Trophoblast cell (in vitro differentiated cells and primary cell): ENCODE measurements around the gene KCNT2.

Source experiments
- DNase-seq, 2 donors: peaks; one replicate each; pipeline ENCODE4 v3.0.0-alpha.2; 2016
- H2AFZ ChIP-seq: 2 replicates; pipeline ENCODE4 v1.6.1; 2013; ENCODE audit warnings: low read length, moderate library complexity, mild to moderate bottlenecking; ENCODE audit not compliant: insufficient read depth, poor library complexity
- H2AK5ac ChIP-seq: 2 replicates; pipeline ENCODE4 v1.6.1; 2013; ENCODE audit warnings: mild to moderate bottlenecking, low read length
- H2BK120ac ChIP-seq: 2 replicates; pipeline ENCODE4 v1.6.1; 2013; ENCODE audit warnings: low read length, mild to moderate bottlenecking, moderate library complexity; ENCODE audit not compliant: insufficient read depth, poor library complexity
- H2BK12ac ChIP-seq: 2 replicates; pipeline ENCODE4 v1.6.1; 2013; ENCODE audit warnings: mild to moderate bottlenecking, low read length, moderate library complexity
- H2BK5ac ChIP-seq: 2 replicates; pipeline ENCODE4 v1.6.1; 2013; ENCODE audit warnings: low read length, low read depth, moderate library complexity, mild to moderate bottlenecking; ENCODE audit not compliant: poor library complexity
- H3K14ac ChIP-seq: 2 replicates; pipeline ENCODE4 v1.6.1; 2013; ENCODE audit warnings: mild to moderate bottlenecking, low read length
- H3K18ac ChIP-seq: 2 replicates; pipeline ENCODE4 v1.6.1; 2013; ENCODE audit warnings: mild to moderate bottlenecking, low read length
- H3K23ac ChIP-seq: 2 replicates; pipeline ENCODE4 v1.6.1; 2013; ENCODE audit warnings: low read length
- H3K27ac ChIP-seq: 2 replicates; pipeline ENCODE4 v1.5.1; 2013; ENCODE audit warnings: low read depth, mild to moderate bottlenecking, inconsistent platforms, low read length, moderate library complexity
- H3K27me3 ChIP-seq: 2 replicates; pipeline ENCODE4 v1.6.1; 2013; ENCODE audit warnings: inconsistent platforms, mild to moderate bottlenecking, low read length, moderate library complexity; ENCODE audit not compliant: insufficient read depth
- H3K36me3 ChIP-seq, 2 experiments: 1 replicate in 1 of 2; 2 replicates in 1 of 2; pipeline ENCODE4 v1.6.1; 2013; ENCODE audit warnings: low read length in 2 of 2, mild to moderate bottlenecking in 2 of 2, moderate library complexity in 1 of 2; ENCODE audit not compliant: insufficient read depth in 2 of 2, control insufficient read depth in 1 of 2
- H3K4ac ChIP-seq: 2 replicates; pipeline ENCODE4 v1.6.1; 2013; ENCODE audit warnings: low read depth, mild to moderate bottlenecking, low read length, moderate library complexity
- H3K4me1 ChIP-seq, 2 experiments: 1 replicate in 1 of 2; 2 replicates in 1 of 2; pipeline ENCODE4 v1.6.1; 2013; ENCODE audit warnings: low read length in 2 of 2, mild to moderate bottlenecking in 2 of 2, moderate library complexity in 1 of 2; ENCODE audit not compliant: insufficient read depth in 2 of 2, control insufficient read depth in 1 of 2
- H3K4me2 ChIP-seq: 2 replicates; pipeline ENCODE4 v1.6.1; 2013; ENCODE audit warnings: inconsistent platforms, mild to moderate bottlenecking, low read length, moderate library complexity
- H3K4me3 ChIP-seq: 2 replicates; pipeline ENCODE4 v1.5.1; 2013; ENCODE audit warnings: mild to moderate bottlenecking, low read depth, low read length, inconsistent platforms
- H3K79me1 ChIP-seq: one replicate; pipeline ENCODE4 v1.6.1; 2013; ENCODE audit warnings: low read length
- H3K79me2 ChIP-seq: 2 replicates; pipeline ENCODE4 v1.6.1; 2013; ENCODE audit warnings: low read length, mild to moderate bottlenecking; ENCODE audit not compliant: control insufficient read depth, insufficient read depth, poor library complexity
- H3K9ac ChIP-seq: 2 replicates; pipeline ENCODE4 v1.6.1; 2013; ENCODE audit warnings: mild to moderate bottlenecking, low read length
- H3K9me3 ChIP-seq: 2 replicates; pipeline ENCODE4 v1.6.1; 2013; ENCODE audit warnings: low read depth, mild to moderate bottlenecking, control low read depth, inconsistent platforms, low read length; ENCODE audit not compliant: insufficient read depth
- H4K12ac ChIP-seq: 2 replicates; pipeline ENCODE4 v1.6.1; 2013; ENCODE audit warnings: low read depth, mild to moderate bottlenecking, low read length, moderate library complexity
- H4K8ac ChIP-seq: 2 replicates; pipeline ENCODE4 v1.6.1; 2013; ENCODE audit warnings: low read depth, mild to moderate bottlenecking, low read length, moderate library complexity
- H4K91ac ChIP-seq: one replicate; pipeline ENCODE4 v1.6.1; 2013; ENCODE audit warnings: low read depth, mild to moderate bottlenecking, low read length, moderate library complexity
- WGBS: extraction: QIAGEN DNeasy Blood & Tissue Kit; methylation state at CpG from one replicate; pipeline ENCODE4 v1.1.7; 2013; ENCODE audit warnings: missing lambda C conversion rate; ENCODE audit not compliant: insufficient read length, insufficient coverage; ENCODE audit errors: extremely low coverage; 5-methylcytosine and 5-hydroxymethylcytosine counted together

KCNT2 gene

GRCh38 chr1:196462086-196462485 is 146.2 kb downstream of the KCNT2 start:
- H3K79me2 ChIP-seq: no peaks in the 10 kb centered on the region
- H3K18ac ChIP-seq: no peak overlapping the region
- no peak overlapping the region for H3K9ac ChIP-seq
- H2BK12ac ChIP-seq: no peak overlapping the region
- no peak overlapping the region for H3K4me3 ChIP-seq
- H3K79me1 ChIP-seq: no peaks in the 10 kb centered on the region
- no peak overlapping the region for H3K27ac ChIP-seq
- no peak overlapping the region for H2AK5ac ChIP-seq
- no peak overlapping the region for H2BK5ac ChIP-seq
- H2AFZ ChIP-seq: no peak overlapping the region
- no peak overlapping the region for H3K23ac ChIP-seq
- DNase-seq: peak in 1 of 2 donors; percentile 4
- no peak overlapping the region for H3K4ac ChIP-seq
- no peaks in the 10 kb centered on the region for H3K9me3 ChIP-seq
- H3K4me2 ChIP-seq: no peak overlapping the region
- WGBS: no CpG with 5 or more reads among the region's 2 CpGs
- H3K14ac ChIP-seq: no peak overlapping the region
- no peak overlapping the region for H4K8ac ChIP-seq
- H4K91ac ChIP-seq: no peak overlapping the region
- no peak overlapping the region for H4K12ac ChIP-seq
- H2BK120ac ChIP-seq: no peak overlapping the region
- no peaks in the 10 kb centered on the region for H3K4me1 ChIP-seq
- no peaks in the 10 kb centered on the region for H3K36me3 ChIP-seq
- no peaks in the 10 kb centered on the region for H3K27me3 ChIP-seq

GRCh38 chr1:196461521-196461920 is 146.7 kb downstream of the KCNT2 start:
- no peak overlapping the region for H4K8ac ChIP-seq
- no peak overlapping the region for H3K4ac ChIP-seq
- no peak overlapping the region for H2BK5ac ChIP-seq
- no peaks in the 10 kb centered on the region for H3K9me3 ChIP-seq
- no peaks in the 10 kb centered on the region for H3K79me1 ChIP-seq
- H4K12ac ChIP-seq: no peak overlapping the region
- H3K27ac ChIP-seq: no peak overlapping the region
- no peak overlapping the region for H3K4me2 ChIP-seq
- H2BK120ac ChIP-seq: no peak overlapping the region
- no peak for DNase-seq
- no peak overlapping the region for H3K4me3 ChIP-seq
- no peak overlapping the region for H2BK12ac ChIP-seq
- no peak overlapping the region for H4K91ac ChIP-seq
- no peaks in the 10 kb centered on the region for H3K27me3 ChIP-seq
- H3K4me1 ChIP-seq: no peaks in the 10 kb centered on the region
- no peaks in the 10 kb centered on the region for H3K79me2 ChIP-seq
- no peak overlapping the region for H2AFZ ChIP-seq
- no peak overlapping the region for H3K14ac ChIP-seq
- H3K9ac ChIP-seq: no peak overlapping the region
- no peak overlapping the region for H3K23ac ChIP-seq
- no CpG with 5 or more reads among the region's 3 CpGs for WGBS
- no peaks in the 10 kb centered on the region for H3K36me3 ChIP-seq
- H2AK5ac ChIP-seq: no peak overlapping the region
- H3K18ac ChIP-seq: no peak overlapping the region

- H2AK5ac ChIP-seq: no peak overlapping the region
- no peak overlapping the region for H3K27ac ChIP-seq
- H3K4me2 ChIP-seq: no peak overlapping the region
- H4K12ac ChIP-seq: no peak overlapping the region
- H3K27me3 ChIP-seq: no peaks in the 10 kb centered on the region
- H2AFZ ChIP-seq: no peak overlapping the region
- no peak overlapping the region for H3K4ac ChIP-seq
- no peak overlapping the region for H3K18ac ChIP-seq
- H3K79me2 ChIP-seq: no peaks in the 10 kb centered on the region
- DNase-seq: no peak
- H2BK12ac ChIP-seq: no peak overlapping the region
- H4K8ac ChIP-seq: no peak overlapping the region
- H3K9ac ChIP-seq: no peak overlapping the region
- no peak overlapping the region for H2BK120ac ChIP-seq
- no peaks in the 10 kb centered on the region for H3K79me1 ChIP-seq
- H2BK5ac ChIP-seq: no peak overlapping the region
- no CpG with 5 or more reads among the region's 1 CpG for WGBS
- no peaks in the 10 kb centered on the region for H3K36me3 ChIP-seq
- no peak overlapping the region for H4K91ac ChIP-seq
- no peak overlapping the region for H3K23ac ChIP-seq
- no peak overlapping the region for H3K14ac ChIP-seq
- H3K9me3 ChIP-seq: no peaks in the 10 kb centered on the region
- H3K4me1 ChIP-seq: no peaks in the 10 kb centered on the region
- no peak overlapping the region for H3K4me3 ChIP-seq
Observed at GRCh38 chr1:196459383-196459782, 148.9 kb downstream of the KCNT2 start.

GRCh38 chr1:196454792-196455191 is 153.4 kb downstream of the KCNT2 start:
- Histone ChIP-seq H3K9me3 (no peaks in the 10 kb centered on the region), H3K27me3 (no peaks in the 10 kb centered on the region), H2BK120ac (no peak overlapping the region), H2BK12ac (no peak overlapping the region), H3K4me3 (no peak overlapping the region), H3K18ac (no peak overlapping the region), H3K9ac (no peak overlapping the region), H3K79me2 (no peaks in the 10 kb centered on the region), H3K14ac (no peak overlapping the region), H4K8ac (no peak overlapping the region), H3K4me2 (no peak overlapping the region), H2AFZ (no peak overlapping the region), H3K23ac (no peak overlapping the region), H2AK5ac (no peak overlapping the region), H3K27ac (no peak overlapping the region), H4K12ac (no peak overlapping the region), H3K79me1 (no peaks in the 10 kb centered on the region), H4K91ac (no peak overlapping the region), H2BK5ac (no peak overlapping the region), H3K36me3 (no peaks in the 10 kb centered on the region), H3K4ac (no peak overlapping the region), H3K4me1 (no peaks in the 10 kb centered on the region)
- no CpG with 5 or more reads among the region's 2 CpGs for WGBS
- no peak for DNase-seq
